Stimulated activated CD4-positive, alpha-beta T cell treated with anti-CD3 and anti-CD28 coated beads, Interleukin-2, amount 100 ng/mL, for 48 hours (primary cell): ENCODE measurements around the gene HYAL2.

ENCODE experiments used
- DNase-seq, 2 donors: peaks; one replicate each; pipeline ENCODE4 v3.0.0-alpha.2; 2020

Gene HYAL2

DNA sequence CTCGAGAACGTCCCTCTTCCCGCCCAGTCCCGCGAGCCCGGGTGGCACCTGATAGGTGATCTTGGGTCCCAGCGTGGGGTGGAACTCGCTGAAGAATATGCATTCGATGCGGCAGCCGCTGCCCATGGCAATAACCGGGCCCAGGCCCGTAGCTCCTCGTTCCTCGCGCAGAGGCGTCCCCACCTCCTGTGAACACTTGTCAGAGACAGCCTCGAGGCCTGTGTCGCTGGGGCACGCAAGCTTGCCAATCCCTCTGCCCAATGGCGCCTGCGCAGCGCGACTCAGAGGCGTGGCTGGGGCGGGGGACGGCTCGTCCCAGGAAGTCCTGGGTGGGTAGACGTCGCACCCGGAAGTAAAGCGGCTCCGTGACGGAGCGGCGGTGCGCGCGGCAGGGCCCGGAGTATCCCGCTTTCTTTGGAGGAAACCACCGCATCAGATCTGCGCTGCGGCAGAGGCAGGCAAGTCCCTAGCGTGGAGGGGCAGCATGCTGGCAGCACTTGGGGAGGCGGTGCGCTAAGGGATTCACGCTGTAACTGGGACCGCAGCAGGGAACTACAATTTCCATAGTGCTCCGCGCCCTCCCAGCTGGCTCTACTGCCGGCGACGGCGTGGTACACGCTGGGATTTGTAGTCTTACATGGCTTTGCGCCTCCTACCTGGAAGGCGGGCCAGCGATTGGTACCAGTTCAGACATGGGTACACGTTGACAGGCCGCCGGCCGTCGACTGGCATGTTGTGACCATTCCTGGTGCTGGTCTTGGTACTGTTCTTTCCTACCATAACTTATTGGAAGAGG is 28.2 kb upstream of the HYAL2 start, which contains the start of the genes CYB561D2 and NPRL2:
Gene CYB561D2, plus strand, starts transcription at position 336 of the 796 bp plus-strand sequence. CDS start 572 bp downstream, outside the sequence.
Gene NPRL2, minus strand, starts transcription at position 249 of the 796 bp plus-strand sequence. Its CDS starts 123 bp downstream, at position 126.
- DNase-seq: peak; percentile 97 to 99

GRCh38 chr3:50350213-50350526 is 27.6 kb upstream of the HYAL2 start:
- DNase-seq: no peak

- peak; percentile 61 to 64 for DNase-seq
Measured at GRCh38 chr3:50347187-50347813, 24.8 kb upstream of the HYAL2 start.

DNA sequence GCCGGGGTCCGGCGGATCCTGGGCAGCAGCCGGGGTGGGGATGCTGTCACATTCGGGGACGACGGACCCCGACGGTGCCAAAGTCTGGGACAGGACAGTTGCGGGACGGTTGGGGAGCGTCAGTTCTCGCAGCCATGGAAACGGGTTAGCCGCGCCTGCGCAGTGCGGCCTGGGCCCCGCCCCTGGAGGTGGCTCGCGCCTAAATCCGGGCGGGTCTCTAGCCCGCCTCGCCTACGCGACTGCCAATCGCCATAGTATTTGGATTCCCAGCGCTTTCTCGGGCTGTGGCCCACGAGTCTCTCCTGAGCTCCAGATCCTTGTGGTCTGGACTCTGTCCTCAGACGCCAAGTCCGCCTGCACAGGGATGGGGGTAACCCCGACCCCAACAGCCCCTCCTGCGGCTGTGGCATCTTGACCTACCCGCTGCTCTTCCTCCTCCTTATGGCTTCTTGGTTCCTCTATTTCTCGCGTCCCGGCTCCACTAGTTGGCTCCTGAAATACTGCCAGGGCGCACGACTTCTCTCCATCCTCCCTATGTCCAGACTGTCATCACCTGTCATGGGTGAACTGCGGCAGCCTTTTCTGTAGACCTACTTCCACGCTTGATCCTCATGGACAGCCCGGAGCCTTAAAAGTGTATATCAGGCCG is 23.2 kb upstream of the HYAL2 start, which contains the start of gene ZMYND10:
Gene ZMYND10, minus strand, starts transcription at position 147 of the 649 bp plus-strand sequence. CDS start 153 bp downstream, outside the sequence.
- peak; percentile 77 to 78 for DNase-seq

GRCh38 chr3:50345008-50345407 is 22.5 kb upstream of the HYAL2 start:
- no peak for DNase-seq

DNA sequence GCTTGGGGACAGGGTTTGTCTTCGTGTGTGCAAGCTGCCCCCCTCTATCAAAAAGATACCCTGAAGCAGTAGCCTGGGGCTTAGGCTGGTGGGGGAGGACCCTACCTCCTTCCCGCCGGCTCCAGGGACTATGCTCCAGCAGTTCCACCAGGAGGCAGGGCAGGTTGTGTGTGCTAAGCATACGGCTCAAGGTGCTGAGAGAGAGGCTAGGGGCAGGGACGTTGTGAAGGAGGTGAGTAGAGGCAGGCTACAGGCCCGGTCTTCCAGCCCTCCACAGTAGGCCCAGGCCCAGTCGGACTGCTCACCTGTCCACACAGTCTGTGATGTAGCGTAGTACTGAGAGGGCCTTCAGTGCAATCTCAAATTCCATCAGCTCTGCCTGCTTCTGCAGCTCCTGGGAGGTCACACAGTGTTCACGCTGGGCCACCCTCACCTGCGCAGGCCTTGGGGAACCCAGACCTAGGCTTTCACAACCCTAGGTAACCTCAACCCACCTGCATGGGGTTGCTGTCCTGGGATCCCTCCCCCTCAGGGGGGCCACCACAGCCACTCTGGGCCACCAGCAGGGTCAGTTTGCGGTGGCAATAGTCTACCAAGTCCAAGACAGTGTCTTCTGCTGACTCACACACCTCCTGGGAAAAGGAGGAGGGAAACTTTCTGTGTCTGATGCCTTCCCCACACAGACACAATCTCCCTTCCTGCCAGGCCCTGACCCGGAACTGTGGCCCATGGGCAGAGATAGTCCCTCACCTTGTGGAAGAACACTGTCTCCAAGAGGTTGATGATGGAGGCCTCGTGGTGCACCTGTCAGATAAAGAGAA is 20.5 kb upstream of the HYAL2 start:
- DNase-seq: no peak

DNA sequence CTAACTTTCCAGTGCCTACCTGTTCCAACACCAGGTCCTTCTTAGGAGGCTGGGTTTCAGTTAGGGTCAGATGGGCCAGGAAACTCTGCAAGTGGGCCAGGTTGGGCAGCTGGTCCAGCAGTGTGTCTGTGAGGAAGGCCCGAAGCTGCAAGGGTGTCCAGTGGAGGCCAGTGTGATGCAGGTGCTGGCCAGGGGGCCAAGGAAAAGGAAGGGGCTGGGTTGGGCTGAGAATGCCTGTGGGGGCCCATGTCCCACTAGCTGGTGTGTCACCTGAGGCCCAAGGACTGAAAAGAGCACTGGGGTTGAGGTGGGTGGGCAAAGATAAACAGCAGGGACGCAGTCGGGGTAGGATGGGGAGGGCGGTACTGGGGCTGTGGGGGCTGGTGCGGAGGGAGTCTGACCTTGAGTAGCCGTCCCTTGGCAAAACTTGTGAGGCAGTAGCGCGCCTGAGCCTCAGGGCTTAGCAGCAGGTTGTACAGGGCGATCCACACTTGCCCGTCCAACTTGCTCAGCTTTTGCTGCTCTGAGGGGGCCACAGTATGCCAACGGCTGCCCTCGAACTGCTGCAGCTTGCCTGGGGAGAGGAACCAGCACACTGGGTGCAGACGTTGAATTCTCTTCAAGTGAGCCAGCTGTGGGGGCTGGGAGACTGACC is 19.6 kb upstream of the HYAL2 start:
- no peak for DNase-seq

GRCh38 chr3:50341537-50341936 is 19.0 kb upstream of the HYAL2 start:
- no peak for DNase-seq

DNA sequence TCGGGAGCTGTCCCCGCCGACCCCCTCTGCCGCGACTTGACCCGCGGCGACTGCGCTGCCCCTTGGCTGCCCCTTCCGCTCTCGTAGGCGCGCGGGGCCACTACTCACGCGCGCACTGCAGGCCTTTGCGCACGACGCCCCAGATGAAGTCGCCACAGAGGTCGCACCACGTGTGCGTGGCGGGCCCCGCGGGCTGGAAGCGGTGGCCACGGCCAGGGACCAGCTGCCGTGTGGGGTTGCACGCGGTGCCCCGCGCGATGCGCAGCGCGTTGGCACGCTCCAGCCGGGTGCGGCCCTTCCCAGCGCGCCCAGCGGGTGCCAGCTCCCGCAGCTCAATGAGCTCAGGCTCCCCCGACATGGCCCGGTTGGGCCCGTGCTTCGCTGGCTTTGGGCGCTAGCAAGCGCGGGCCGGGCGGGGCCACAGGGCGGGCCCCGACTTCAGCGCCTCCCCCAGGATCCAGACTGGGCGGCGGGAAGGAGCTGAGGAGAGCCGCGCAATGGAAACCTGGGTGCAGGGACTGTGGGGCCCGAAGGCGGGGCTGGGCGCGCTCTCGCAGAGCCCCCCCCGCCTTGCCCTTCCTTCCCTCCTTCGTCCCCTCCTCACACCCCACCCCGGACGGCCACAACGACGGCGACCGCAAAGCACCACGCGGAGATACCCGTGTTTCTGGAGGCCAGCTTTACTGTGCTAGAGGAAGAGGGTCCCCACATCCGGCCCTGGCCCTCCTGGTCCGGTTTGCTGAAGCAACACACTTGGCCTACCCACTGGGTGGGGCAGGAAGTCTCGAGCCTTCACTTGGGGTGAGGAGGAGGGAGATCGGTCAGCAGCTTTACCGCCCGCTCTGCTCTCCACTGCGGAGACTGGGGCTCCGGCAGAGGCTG is 18.1 kb upstream of the HYAL2 start, which contains the start of gene RASSF1:
Gene RASSF1, minus strand, starts transcription at position 389 of the 882 bp plus-strand sequence. Its CDS starts 31 bp downstream, at position 358.
- peak; percentile 64 to 68 for DNase-seq

DNA sequence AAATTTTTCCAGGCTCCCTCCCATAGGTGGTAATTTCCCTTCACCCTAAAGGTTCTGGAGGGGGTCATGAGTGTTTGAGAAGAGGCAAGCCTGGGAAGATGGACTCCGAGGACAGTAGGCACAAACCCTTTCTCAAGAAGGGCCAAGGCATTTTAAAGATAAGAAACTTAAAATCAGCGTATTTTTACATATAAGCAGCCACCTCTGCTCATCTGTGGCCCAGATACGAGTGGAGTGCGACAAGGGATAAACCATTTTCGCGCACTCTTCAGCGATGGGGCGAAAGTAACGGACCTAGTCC is 17.6 kb upstream of the HYAL2 start:
- DNase-seq: no peak

DNA sequence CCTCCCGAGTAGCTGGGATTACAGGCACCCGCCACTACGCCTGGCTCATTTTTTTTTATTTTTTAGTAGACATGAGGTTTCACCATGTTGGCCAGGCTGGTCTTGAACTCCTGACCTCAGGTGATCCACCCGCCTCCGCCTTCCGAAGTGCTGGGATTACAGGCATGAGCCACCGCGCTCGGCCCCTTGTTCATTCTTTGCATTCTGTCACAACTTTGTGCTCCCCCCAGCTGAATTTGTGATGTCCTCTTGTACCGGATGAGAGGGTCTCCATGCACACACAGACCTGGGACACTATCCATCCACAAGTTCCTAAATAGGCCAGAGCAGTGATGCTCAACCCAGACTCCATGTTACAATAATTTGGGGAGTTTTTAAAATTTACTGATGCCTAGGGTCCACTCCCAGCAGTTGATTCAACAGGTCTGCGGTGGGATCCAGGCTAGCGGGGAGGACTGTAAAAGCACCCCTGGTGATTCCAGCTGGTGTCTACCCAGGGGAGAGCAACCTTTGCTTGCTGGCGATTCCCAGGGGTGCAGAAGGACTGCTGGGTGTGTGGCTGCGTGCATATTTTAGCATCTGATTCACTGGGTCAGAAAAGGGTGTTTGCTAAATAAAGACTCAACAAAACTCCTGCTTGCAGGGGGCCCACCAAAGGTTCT is 17.1 kb upstream of the HYAL2 start:
- DNase-seq: no peak

DNA sequence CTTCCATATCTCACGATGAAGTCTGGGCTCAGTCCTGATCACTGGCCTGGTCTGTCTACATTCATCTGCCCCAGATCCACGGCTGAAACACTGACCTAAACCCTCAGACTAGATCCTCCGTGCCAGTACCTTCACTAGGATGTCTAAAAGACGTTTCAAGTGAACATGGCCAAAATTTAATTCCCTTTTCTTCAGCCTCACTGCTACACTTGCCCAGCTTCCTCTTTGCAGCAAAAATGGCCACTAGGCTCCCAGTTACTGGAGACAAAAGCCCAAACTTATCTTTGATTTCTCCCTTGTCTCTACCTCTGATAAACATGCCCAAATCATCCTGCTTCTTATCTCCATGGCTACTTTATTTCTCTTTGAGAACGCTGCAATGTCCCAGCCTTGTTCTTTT is 16.4 kb upstream of the HYAL2 start:
- no peak for DNase-seq

DNA sequence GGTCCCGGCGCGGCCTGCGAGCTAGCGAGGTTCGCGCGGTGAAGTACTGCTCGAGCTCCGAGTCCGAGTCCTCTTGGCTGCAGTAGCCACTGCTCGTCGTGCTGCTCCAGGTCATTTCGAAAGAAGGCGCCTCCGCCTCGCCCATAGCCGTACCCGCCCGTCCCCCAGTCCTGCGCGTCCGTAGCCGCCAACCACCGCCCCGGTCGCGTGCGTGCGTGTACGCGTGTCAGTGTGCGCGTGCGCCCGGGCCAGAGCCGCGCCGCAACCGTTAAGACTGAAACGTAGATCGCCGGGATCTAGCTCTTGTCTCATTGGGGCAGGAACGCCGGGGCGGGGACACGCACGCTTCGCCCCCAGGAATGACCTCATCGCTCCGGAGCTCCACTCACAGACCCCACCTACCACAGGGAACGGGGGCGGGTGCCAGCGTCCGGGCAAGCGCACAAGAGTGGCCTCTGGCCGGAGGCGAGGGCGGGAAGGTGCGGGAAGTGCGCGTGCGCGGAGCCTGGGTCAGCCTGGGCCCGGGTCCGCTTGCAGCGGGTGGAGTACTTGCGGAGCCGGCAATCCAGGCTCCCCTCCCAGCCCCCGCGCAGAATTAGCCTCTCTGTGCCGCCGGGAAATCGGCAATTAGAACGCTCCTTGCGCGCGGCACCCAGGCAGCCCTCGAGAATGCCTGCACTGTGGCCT is 14.8 kb upstream of the HYAL2 start:
- DNase-seq: peak; percentile 94

DNA sequence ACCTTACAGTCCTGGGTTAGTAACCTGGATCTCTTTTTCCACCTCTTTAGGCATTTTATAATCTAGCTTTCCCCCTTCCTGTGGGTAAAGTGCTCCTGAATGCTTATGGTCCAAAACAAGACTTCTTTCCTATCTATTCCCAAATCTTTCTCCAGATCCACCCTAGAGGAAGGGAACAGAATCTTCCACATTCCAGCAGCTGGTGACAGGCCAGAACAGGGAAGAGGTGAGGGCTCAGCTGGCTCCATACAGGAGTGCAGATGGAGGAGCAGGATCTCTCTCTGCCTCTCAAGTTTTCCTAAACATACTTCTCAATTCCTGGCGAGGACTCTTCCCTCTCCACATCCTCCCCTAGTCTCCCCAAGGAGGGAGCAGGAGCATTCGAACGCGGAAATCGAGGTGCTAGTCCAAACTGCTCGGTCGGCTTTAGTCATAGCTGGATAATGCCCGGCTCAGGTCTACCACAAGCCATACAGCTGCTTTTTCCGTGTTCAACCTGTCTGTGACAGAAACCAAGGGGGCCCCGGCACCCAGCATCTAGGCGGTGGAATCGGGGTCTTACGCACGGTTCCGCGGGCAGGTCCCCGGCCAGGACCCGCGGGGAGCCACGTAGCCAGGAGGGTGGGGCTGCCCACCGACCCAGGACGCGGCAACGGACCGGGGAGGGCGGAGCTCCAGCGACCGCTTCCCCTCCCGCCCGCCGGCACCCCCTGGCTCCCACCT is 14.1 kb upstream of the HYAL2 start:
- no peak for DNase-seq

DNA sequence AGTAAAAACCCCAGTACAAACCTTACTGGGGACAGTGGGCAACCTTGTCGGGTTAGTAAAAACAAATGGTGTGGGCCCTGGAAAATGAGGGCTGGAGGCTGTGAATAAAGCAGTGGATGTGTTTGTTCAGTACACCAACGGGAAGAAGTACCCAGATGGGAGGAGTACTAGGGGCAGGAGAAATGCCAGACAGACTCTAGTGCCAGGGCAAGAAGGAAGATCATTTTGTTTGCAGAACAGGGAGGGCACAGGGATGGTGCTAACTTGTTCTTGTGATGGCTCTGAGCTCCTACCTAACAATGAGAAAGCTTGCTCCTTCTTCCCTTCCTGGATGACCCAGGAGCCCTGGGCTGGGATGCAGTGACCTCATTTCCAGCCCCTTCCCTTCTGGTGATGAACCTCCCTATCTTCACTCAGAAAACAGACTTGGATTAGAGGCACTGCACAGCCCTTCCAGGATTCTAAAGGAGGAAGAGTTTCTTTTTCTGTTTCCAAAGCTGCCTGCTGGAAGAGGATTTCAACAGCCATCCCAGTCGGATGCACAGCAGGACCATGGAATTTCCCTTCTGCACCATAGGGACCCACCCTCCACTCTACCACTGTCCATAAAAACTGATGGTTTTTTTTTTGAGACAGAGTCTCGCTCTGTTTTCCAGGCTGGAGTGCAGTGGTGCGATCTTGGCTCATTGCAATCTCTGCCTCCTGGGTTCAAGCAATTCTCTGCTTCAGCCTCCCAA is 12.0 kb upstream of the HYAL2 start:
- DNase-seq: no peak

DNA sequence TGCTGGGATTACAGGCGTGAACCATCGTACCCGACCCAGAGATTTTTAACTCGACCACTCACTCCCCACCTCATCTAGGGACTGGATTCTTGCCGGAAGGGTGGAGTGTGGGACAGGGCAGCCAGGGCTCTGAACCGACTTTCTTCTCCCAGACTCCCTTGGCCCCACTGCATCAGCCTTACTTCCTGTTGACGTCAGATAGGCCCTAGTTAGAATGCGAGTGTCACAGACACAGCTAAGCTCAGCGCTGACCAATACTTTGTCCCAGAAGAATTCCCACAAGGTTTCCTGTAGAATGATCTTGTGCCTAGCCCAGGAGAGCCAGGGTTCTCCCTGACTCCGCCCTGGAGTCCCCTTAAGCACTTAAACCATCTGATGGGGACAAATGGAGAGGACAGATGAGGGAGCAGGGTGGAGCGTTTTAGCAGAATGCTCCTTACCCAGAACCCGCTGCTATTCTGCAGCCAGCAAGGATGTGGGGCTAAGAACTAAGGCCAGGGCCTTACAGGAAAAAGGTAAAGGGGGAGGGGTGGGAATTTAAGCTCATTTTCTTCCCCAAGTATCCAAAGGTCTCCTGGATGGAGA is 11.3 kb upstream of the HYAL2 start:
- no peak for DNase-seq

DNA sequence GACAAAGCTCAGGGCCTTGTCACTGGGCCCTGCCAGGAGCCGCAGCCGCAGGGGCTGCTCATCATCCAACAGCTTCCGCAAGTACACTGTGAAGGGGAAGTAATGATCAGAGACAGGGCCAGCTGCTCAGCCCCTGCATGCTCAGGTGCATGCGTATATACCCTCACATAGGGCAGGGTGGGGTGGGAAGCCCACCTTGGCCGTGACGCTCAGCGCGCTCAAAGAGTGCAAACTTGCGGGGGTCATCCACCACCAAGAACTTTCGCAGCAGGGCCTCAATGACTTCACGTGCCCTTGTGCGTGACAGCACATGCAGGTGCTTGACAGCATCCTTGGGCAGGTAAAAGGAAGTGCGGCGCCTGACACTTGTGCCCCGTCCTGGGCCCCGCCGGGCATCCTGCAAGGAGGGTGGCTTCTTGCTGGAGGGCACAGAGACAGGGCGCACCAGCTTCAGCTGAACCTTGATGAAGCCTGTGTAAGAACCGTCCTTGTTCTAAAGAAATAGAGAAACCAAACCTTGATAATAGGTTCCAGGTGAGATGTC is 8.9 kb upstream of the HYAL2 start:
- DNase-seq: no peak

DNA sequence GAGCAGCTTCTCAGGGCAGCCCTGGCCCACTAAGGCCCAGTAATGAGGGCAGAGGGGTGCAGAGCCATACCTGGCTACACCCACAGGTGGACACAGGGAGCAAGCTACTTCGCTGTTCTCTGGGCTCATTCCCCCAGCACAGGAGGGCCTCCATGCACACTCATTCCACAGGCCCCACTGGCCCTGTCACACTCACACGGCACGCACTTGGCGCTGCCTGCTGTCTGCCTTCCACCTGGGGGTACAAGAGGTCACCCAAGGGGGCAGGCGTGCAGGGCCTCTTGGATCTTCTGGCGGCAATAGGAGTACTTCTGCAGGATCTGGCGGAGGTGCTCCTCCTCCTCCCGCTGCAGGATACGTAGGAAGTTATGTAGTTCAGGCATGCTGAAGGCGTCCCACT is 7.8 kb upstream of the HYAL2 start:
- DNase-seq: no peak
